Stomach (tissue), 9 donors: Measurements from ENCODE around the gene CLDN22. TPM values are rescaled to one million over a fixed set of nuclear protein-coding genes. Genes with fewer than 3 reads are reported as not detected.
A peak's percentile ranks its signal among the peaks of the same experiment; 100 is the strongest.

Experiments
- DNase-seq, 2 donors: peaks; one replicate each; pipeline versions ENCODE4 v3.0.0 to v3.0.0-alpha.2; 2013 to 2019
- H3K27ac ChIP-seq, 5 donors: fragments of 200-600 bp in 4 of 5; sonication (generic) in 4 of 5; one replicate each; pipeline ENCODE4 v1.5.1; 2013 to 2019; ENCODE audit warnings: mild to moderate bottlenecking in 1 of 5, moderate library complexity in 1 of 5
- H3K27me3 ChIP-seq, 3 donors: fragments of 200-600 bp; sonication (generic); one replicate each; pipeline ENCODE4 v1.5.1; 2017 to 2019; ENCODE audit warnings: mixed run types in 1 of 3
- H3K36me3 ChIP-seq, 4 donors: fragments of 200-600 bp; sonication (generic); 1 replicate in 3 of 4; 2 replicates in 1 of 4; pipeline ENCODE4 v1.5.1; 2016 to 2019
- H3K4me1 ChIP-seq, 4 donors: fragments of 200-600 bp; sonication (generic); one replicate each; pipeline ENCODE4 v1.5.1; 2016 to 2019
- H3K4me3 ChIP-seq, 4 donors: fragments of 200-600 bp; sonication (generic) in 3 of 4; one replicate each; pipeline ENCODE4 v1.5.1; 2016 to 2019; ENCODE audit warnings: mild to moderate bottlenecking in 1 of 4
- H3K9me3 ChIP-seq, 4 donors: fragments of 200-600 bp; sonication (generic); one replicate each; pipeline ENCODE4 v1.5.1; 2016 to 2019
- CTCF ChIP-seq, 7 experiments: fragments of 450-650 bp in 4 of 7; fragments of 200-600 bp in 3 of 7; sonication (generic) in 3 of 7; IDR thresholded peaks; one replicate each; pipeline ENCODE4 v1.5.1; 2016 to 2019; ENCODE audit warnings: antibody characterized with exemption in 7 of 7, control low read depth in 2 of 7, mild to moderate bottlenecking in 1 of 7
- EP300 ChIP-seq: sonication (generic); formaldehyde crosslinking; IDR thresholded peaks from one replicate; pipeline ENCODE4 v1.6.1; 2017; ENCODE audit warnings: antibody characterized with exemption
- POLR2A ChIP-seq, 4 donors: fragments of 450-650 bp; IDR thresholded peaks; one replicate each; pipeline ENCODE4 v1.6.1; 2016; ENCODE audit warnings: antibody characterized with exemption in 4 of 4, control low read depth in 2 of 4, mild to moderate bottlenecking in 1 of 4, moderate library complexity in 1 of 4
- POLR2AphosphoS5 ChIP-seq, 3 donors: sonication (generic); formaldehyde crosslinking; IDR thresholded peaks; one replicate each; pipeline ENCODE4 v1.6.1; 2016; ENCODE audit warnings: antibody characterized with exemption in 3 of 3
- WGBS, 5 donors: extraction: QIAGEN DNeasy Blood & Tissue Kit in 3 of 5; methylation state at CpG; one replicate each; pipeline versions ENCODE4 v1.1.5 to v1.1.7; 2013 to 2018; 5-methylcytosine and 5-hydroxymethylcytosine counted together
- intact Hi-C: fragments of 100-400 bp; cut with DNase I; formaldehyde crosslinking; loops from one replicate; pipeline ENCODE4 v1.15.1; 2023; ENCODE audit warnings: low total_unique reads
- polyA plus RNA-seq, 3 donors: library from polyadenylated mRNA; stranded (reverse); fragments of 200-250 nt; gene quantifications; one replicate each; pipeline ENCODE4 v1.2.3, GENCODE V29; 2013
- total RNA-seq, 5 donors: library from RNA; depleted of rRNA; stranded (reverse); fragments of >200 nt; gene quantifications; one replicate each; pipeline versions ENCODE4 v1.1.0 to v1.2.3, GENCODE V29; 2014 to 2016
- donor health status: healthy with polysubstance abuse.
- donor health status: Bipolar disorder and iron deficiency.
- donor health status: healthy.

The CLDN22 gene
- total and polyA plus RNA-seq, 8 donors = 0.30 TPM; not detected in 7

- Histone ChIP-seq H3K27me3 (no peaks in the 10 kb centered on the region), H3K27ac (no peak overlapping the region), H3K36me3 (no peaks in the 10 kb centered on the region), H3K9me3 (no peaks in the 10 kb centered on the region), H3K4me1 (no peaks in the 10 kb centered on the region), H3K4me3 (no peak overlapping the region)
- intact Hi-C loops = no loop called here
- DNase-seq = no peak
- WGBS, 5 donors = 73 to 81% (median 78%) methylated on average over 10 of the region's 10 CpGs
- TF ChIP-seq POLR2AphosphoS5 (IDR thresholded peaks at IDR 0.05) = no peak
- TF ChIP-seq POLR2A (IDR thresholded peaks at IDR 0.05) = no peak
- TF ChIP-seq CTCF (IDR thresholded peaks at IDR 0.05) = no peak
These were observed 43.9 kb upstream of the CLDN22 start for GRCh38 chr4:183364025-183364424.

GRCh38 chr4:183362916-183363542 is 43.0 kb upstream of the CLDN22 start:
- Histone ChIP-seq H3K27me3 (no peaks in the 10 kb centered on the region), H3K27ac (no peak overlapping the region), H3K4me3 (no peak overlapping the region), H3K9me3 (no peaks in the 10 kb centered on the region), H3K36me3 (no peaks in the 10 kb centered on the region), H3K4me1 (no peaks in the 10 kb centered on the region)
- 68 to 75% (median 74%) methylated on average over 15 of the region's 15 CpGs for WGBS, 5 donors
- DNase-seq = peak in 1 of 2 donors; percentile 37
- TF ChIP-seq POLR2A (IDR thresholded peaks at IDR 0.05) = no peak
- intact Hi-C loops = no loop called here

GRCh38 chr4:183362036-183362435 is 42.0 kb upstream of the CLDN22 start:
- H3K27me3 ChIP-seq = no peaks in the 10 kb centered on the region
- H3K27ac ChIP-seq = no peak overlapping the region
- no peaks in the 10 kb centered on the region for H3K36me3 ChIP-seq
- no peak for DNase-seq
- TF ChIP-seq POLR2A (IDR thresholded peaks at IDR 0.05) (no peak), CTCF (IDR thresholded peaks at IDR 0.05) (no peak), EP300 (no peak), POLR2AphosphoS5 (IDR thresholded peaks at IDR 0.05) (no peak)
- intact Hi-C loops = no loop called here
- no peak overlapping the region for H3K4me3 ChIP-seq
- no peaks in the 10 kb centered on the region for H3K9me3 ChIP-seq
- WGBS, 5 donors = 92 to 97% (median 95%) methylated on average over 4 of the region's 4 CpGs
- no peaks in the 10 kb centered on the region for H3K4me1 ChIP-seq

- no peak overlapping the region for H3K4me3 ChIP-seq
- intact Hi-C loops = no loop called here
- WGBS, 5 donors = 67 to 73% (median 71%) methylated on average over 11 of the region's 11 CpGs
- H3K27ac ChIP-seq = no peak overlapping the region
- TF ChIP-seq EP300 (no peak), POLR2A (IDR thresholded peaks at IDR 0.05) (no peak), POLR2AphosphoS5 (IDR thresholded peaks at IDR 0.05) (no peak), CTCF (IDR thresholded peaks at IDR 0.05) (no peak)
- no peak for DNase-seq
- no peaks in the 10 kb centered on the region for H3K27me3 ChIP-seq
- H3K9me3 ChIP-seq = no peaks in the 10 kb centered on the region
- no peaks in the 10 kb centered on the region for H3K36me3 ChIP-seq
- peaks cover 0 to 7% (median 4%) of the 10 kb centered on the region in 4 donors for H3K4me1 ChIP-seq
These were observed 40.3 kb upstream of the CLDN22 start for GRCh38 chr4:183360161-183360919.
